ENCODE results near the gene ZNHIT6.
A peak's percentile ranks its signal among the peaks of the same experiment; 100 is the strongest.

ZNHIT6 gene

GRCh38 chr1:85607126-85607920 lies 100.9 kb downstream of the ZNHIT6 start:
- TF ChIP-seq CEBPB (IDR thresholded peaks at IDR 0.05) = peak; percentile 60; the same call in 1 of the 2 replicates
- peak; percentile 18; the same call in 1 of the 2 replicates for TF ChIP-seq RAD21 (IDR thresholded peaks at IDR 0.05; ENCODE audit: low read depth)
- TF ChIP-seq, protein P1, sequence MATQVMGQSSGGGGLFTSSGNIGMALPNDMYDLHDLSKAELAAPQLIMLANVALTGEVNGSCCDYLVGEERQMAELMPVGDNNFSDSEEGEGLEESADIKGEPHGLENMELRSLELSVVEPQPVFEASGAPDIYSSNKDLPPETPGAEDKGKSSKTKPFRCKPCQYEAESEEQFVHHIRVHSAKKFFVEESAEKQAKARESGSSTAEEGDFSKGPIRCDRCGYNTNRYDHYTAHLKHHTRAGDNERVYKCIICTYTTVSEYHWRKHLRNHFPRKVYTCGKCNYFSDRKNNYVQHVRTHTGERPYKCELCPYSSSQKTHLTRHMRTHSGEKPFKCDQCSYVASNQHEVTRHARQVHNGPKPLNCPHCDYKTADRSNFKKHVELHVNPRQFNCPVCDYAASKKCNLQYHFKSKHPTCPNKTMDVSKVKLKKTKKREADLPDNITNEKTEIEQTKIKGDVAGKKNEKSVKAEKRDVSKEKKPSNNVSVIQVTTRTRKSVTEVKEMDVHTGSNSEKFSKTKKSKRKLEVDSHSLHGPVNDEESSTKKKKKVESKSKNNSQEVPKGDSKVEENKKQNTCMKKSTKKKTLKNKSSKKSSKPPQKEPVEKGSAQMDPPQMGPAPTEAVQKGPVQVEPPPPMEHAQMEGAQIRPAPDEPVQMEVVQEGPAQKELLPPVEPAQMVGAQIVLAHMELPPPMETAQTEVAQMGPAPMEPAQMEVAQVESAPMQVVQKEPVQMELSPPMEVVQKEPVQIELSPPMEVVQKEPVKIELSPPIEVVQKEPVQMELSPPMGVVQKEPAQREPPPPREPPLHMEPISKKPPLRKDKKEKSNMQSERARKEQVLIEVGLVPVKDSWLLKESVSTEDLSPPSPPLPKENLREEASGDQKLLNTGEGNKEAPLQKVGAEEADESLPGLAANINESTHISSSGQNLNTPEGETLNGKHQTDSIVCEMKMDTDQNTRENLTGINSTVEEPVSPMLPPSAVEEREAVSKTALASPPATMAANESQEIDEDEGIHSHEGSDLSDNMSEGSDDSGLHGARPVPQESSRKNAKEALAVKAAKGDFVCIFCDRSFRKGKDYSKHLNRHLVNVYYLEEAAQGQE (IDR thresholded peaks at IDR 0.05; ENCODE audit: low read depth) = no peak; the same call in 1 of the 2 replicates
- TF ChIP-seq NFIC (IDR thresholded peaks at IDR 0.05) = peak; percentile 92
- TF ChIP-seq TAF1 (IDR thresholded peaks at IDR 0.05; ENCODE audit: low read depth) = no peak
- TF ChIP-seq FOXM1 (IDR thresholded peaks at IDR 0.05; ENCODE audit: borderline replicate concordance, low read depth) = peak; percentile 99
- peak; percentile 85; the same call in 1 of the 2 replicates for TF ChIP-seq MAX (IDR thresholded peaks at IDR 0.05)
- TF ChIP-seq, protein P2, sequence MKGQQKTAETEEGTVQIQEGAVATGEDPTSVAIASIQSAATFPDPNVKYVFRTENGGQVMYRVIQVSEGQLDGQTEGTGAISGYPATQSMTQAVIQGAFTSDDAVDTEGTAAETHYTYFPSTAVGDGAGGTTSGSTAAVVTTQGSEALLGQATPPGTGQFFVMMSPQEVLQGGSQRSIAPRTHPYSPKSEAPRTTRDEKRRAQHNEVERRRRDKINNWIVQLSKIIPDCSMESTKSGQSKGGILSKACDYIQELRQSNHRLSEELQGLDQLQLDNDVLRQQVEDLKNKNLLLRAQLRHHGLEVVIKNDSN (IDR thresholded peaks at IDR 0.05) = no peak; the same call in 1 of the 2 replicates
- TF ChIP-seq TCF12 (IDR thresholded peaks at IDR 0.05; ENCODE audit: low read depth) = peak; percentile 99
- peak; percentile 99 for TF ChIP-seq EP300 (IDR thresholded peaks at IDR 0.05; ENCODE audit: borderline replicate concordance)
- peak; percentile 74 for TF ChIP-seq YY1 (IDR thresholded peaks at IDR 0.05; ENCODE audit: low read depth)
- TF ChIP-seq TEAD4 (IDR thresholded peaks at IDR 0.05) = peak; percentile 100
- TF ChIP-seq ZBTB7A (IDR thresholded peaks at IDR 0.05; ENCODE audit: low read depth) = peak; percentile 70; the same call in 1 of the 2 replicates
- peak; percentile 73 for TF ChIP-seq EGR1 (IDR thresholded peaks at IDR 0.05)
- 0 out of 2 replicates have a peak, but pooled peaks have one; percentile 60 for TF ChIP-seq CREB1 (IDR thresholded peaks at IDR 0.05; ENCODE audit: low read depth)

GRCh38 chr1:85606414-85606800 lies 101.8 kb downstream of the ZNHIT6 start:
- TF ChIP-seq FOXM1 (IDR thresholded peaks at IDR 0.05; ENCODE audit: borderline replicate concordance, low read depth) (no peak), ZBTB7A (IDR thresholded peaks at IDR 0.05; ENCODE audit: low read depth) (no peak), EGR1 (IDR thresholded peaks at IDR 0.05) (no peak), NFIC (IDR thresholded peaks at IDR 0.05) (no peak), TCF12 (IDR thresholded peaks at IDR 0.05; ENCODE audit: low read depth) (no peak)

GRCh38 chr1:85605484-85606413 lies 102.5 kb downstream of the ZNHIT6 start:
- TF ChIP-seq ZBTB7A (IDR thresholded peaks at IDR 0.05; ENCODE audit: low read depth) (no peak), FOXM1 (IDR thresholded peaks at IDR 0.05; ENCODE audit: borderline replicate concordance, low read depth) (no peak), RAD21 (IDR thresholded peaks at IDR 0.05; ENCODE audit: low read depth) (peak; percentile 76), CEBPB (IDR thresholded peaks at IDR 0.05) (no peak)
- TF ChIP-seq, protein P1 (IDR thresholded peaks at IDR 0.05; ENCODE audit: low read depth) = no peak

DNA sequence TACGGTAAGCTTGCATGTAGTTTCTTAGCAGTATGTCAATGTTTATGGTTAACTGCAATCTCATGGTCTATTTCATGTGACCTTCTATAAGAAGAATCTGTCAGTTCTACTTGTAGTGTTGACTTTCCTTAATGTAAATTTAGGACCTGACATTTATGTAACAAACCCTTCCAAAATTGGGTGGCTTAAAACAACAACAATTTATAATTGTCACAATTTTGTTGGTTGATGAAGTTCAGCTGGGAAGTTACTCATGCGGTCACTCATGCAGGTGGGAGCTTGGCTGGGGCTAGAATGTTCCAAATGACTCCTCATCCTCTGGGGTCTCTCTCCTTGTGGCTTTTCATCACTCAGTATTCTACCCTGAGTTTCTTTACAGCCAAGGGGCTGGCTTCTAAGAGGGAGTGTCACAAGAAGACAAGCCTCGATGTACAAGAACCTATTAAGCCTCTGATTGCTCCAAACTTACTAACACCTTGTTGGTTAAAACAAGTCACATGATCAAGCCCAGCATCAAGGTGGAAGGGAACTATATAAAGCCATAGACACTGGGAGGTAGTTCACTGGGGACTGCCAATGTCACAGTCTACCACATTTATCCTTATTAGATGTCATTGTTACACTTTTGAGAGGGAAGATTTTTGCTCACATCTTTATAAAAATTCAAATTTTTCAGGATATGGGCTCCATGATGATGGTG lies 103.8 kb downstream of the ZNHIT6 start:
- TF ChIP-seq EP300 (IDR thresholded peaks at IDR 0.05; ENCODE audit: borderline replicate concordance) = no peak
- no peak for TF ChIP-seq TCF12 (IDR thresholded peaks at IDR 0.05; ENCODE audit: low read depth)
- TF ChIP-seq, protein P2 (IDR thresholded peaks at IDR 0.05) = peak; percentile 62; the same call in 1 of the 2 replicates
- no peak for TF ChIP-seq FOXM1 (IDR thresholded peaks at IDR 0.05; ENCODE audit: borderline replicate concordance, low read depth)
- TF ChIP-seq NFIC (IDR thresholded peaks at IDR 0.05) = no peak
- TF ChIP-seq, protein P1 (IDR thresholded peaks at IDR 0.05; ENCODE audit: low read depth) = no peak

Data from Ishikawa (cell line).